ENCODE results near the gene RRBP1.

RRBP1 gene

GRCh38 chr20:17698384-17698783, 16.3 kb upstream of the RRBP1 start:
- no peaks in the 10 kb centered on the region for H3K4me1 ChIP-seq (ENCODE audit: low read length)
- no peak overlapping the region for H3K4me3 ChIP-seq (ENCODE audit: low read length)
- no peak overlapping the region for H2AFZ ChIP-seq (ENCODE audit: low read depth, low read length)
- no peak overlapping the region for H3K9ac ChIP-seq (ENCODE audit: low read length)
- no peaks in the 10 kb centered on the region for H3K36me3 ChIP-seq (replicated peaks; ENCODE audit: low read depth, low read length)
- peaks cover 10% of the 10 kb centered on the region for H3K27me3 ChIP-seq (ENCODE audit: low read depth, low read length)
- H3K27ac ChIP-seq (ENCODE audit: low read length): no peak overlapping the region
- H4K20me1 ChIP-seq (ENCODE audit: insufficient read depth, low read length): no peaks in the 10 kb centered on the region
- H3K9me3 ChIP-seq (ENCODE audit: insufficient read depth, low read length): peaks cover 5% of the 10 kb centered on the region; the same call in 1 of the 2 replicates
- H3K79me2 ChIP-seq (ENCODE audit: low read length): no peaks in the 10 kb centered on the region
- TF ChIP-seq EZH2phosphoT487 (IDR thresholded peaks at IDR 0.05; ENCODE audit: low read depth) (no peak), CTCF (IDR thresholded peaks at IDR 0.05; ENCODE audit: low read depth, low read length) (no peak)
- H3K4me2 ChIP-seq (ENCODE audit: low read length): no peak overlapping the region

- no peak overlapping the region for H3K9ac ChIP-seq (ENCODE audit: low read length)
- no peak for TF ChIP-seq CTCF (IDR thresholded peaks at IDR 0.05; ENCODE audit: low read depth, low read length)
- peaks cover 5% of the 10 kb centered on the region; the same call in 1 of the 2 replicates for H3K9me3 ChIP-seq (ENCODE audit: insufficient read depth, low read length)
- no peaks in the 10 kb centered on the region for H3K79me2 ChIP-seq (ENCODE audit: low read length)
- no peak overlapping the region for H2AFZ ChIP-seq (ENCODE audit: low read depth, low read length)
- no peaks in the 10 kb centered on the region for H4K20me1 ChIP-seq (ENCODE audit: insufficient read depth, low read length)
- H3K4me2 ChIP-seq (ENCODE audit: low read length): no peak overlapping the region
- no peak overlapping the region for H3K4me3 ChIP-seq (ENCODE audit: low read length)
- peaks cover 16% of the 10 kb centered on the region for H3K27me3 ChIP-seq (ENCODE audit: low read depth, low read length)
- H3K36me3 ChIP-seq (replicated peaks; ENCODE audit: low read depth, low read length): no peaks in the 10 kb centered on the region
- no peaks in the 10 kb centered on the region for H3K4me1 ChIP-seq (ENCODE audit: low read length)
- H3K27ac ChIP-seq (ENCODE audit: low read length): no peak overlapping the region
These were observed 15.1 kb upstream of the RRBP1 start for GRCh38 chr20:17697171-17697570.

DNA sequence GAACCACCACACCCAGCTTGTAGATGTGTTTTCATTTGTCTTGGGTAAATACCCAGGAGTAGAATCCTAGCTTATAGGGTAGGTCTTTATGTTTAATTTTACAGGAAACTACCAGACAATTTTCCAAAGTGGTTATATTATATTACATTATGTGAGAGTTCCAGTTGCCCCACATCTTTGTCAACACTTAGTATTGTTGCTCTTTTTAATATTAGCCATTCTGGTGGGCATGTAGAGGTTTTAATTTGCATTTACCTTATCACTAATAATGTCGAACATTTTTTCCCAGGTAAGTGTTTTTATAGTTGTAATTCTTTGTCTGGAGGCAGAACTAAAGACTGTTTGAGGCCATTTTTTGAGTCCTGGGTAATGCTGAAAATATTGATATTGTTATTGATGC, 14.2 kb upstream of the RRBP1 start:
- no peak overlapping the region for H3K4me2 ChIP-seq (ENCODE audit: low read length)
- no peak overlapping the region for H3K9ac ChIP-seq (ENCODE audit: low read length)
- H3K9me3 ChIP-seq (ENCODE audit: insufficient read depth, low read length): peaks cover 5% of the 10 kb centered on the region; the same call in 1 of the 2 replicates
- no peaks in the 10 kb centered on the region for H3K79me2 ChIP-seq (ENCODE audit: low read length)
- H4K20me1 ChIP-seq (ENCODE audit: insufficient read depth, low read length): no peaks in the 10 kb centered on the region
- H3K27me3 ChIP-seq (ENCODE audit: low read depth, low read length): peaks cover 23% of the 10 kb centered on the region
- no peak overlapping the region for H3K4me3 ChIP-seq (ENCODE audit: low read length)
- no peak overlapping the region for H2AFZ ChIP-seq (ENCODE audit: low read depth, low read length)
- H3K27ac ChIP-seq (ENCODE audit: low read length): no peak overlapping the region
- no peaks in the 10 kb centered on the region for H3K4me1 ChIP-seq (ENCODE audit: low read length)
- no peaks in the 10 kb centered on the region for H3K36me3 ChIP-seq (replicated peaks; ENCODE audit: low read depth, low read length)
- no peak for TF ChIP-seq EZH2phosphoT487 (IDR thresholded peaks at IDR 0.05; ENCODE audit: low read depth)
- TF ChIP-seq CTCF (IDR thresholded peaks at IDR 0.05; ENCODE audit: low read depth, low read length): no peak

- TF ChIP-seq CTCF (IDR thresholded peaks at IDR 0.05; ENCODE audit: low read depth, low read length): no peak
- no peak for TF ChIP-seq EZH2phosphoT487 (IDR thresholded peaks at IDR 0.05; ENCODE audit: low read depth)
- Histone ChIP-seq H3K36me3 (replicated peaks; ENCODE audit: low read depth, low read length) (no peaks in the 10 kb centered on the region), H4K20me1 (ENCODE audit: insufficient read depth, low read length) (no peaks in the 10 kb centered on the region), H3K9ac (ENCODE audit: low read length) (no peak overlapping the region), H3K4me1 (ENCODE audit: low read length) (no peaks in the 10 kb centered on the region), H3K9me3 (ENCODE audit: insufficient read depth, low read length) (peaks cover 5% of the 10 kb centered on the region; the same call in 1 of the 2 replicates), H2AFZ (ENCODE audit: low read depth, low read length) (no peak overlapping the region), H3K27me3 (ENCODE audit: low read depth, low read length) (peaks cover 38% of the 10 kb centered on the region), H3K27ac (ENCODE audit: low read length) (no peak overlapping the region), H3K4me3 (ENCODE audit: low read length) (no peak overlapping the region), H3K79me2 (ENCODE audit: low read length) (no peaks in the 10 kb centered on the region), H3K4me2 (ENCODE audit: low read length) (no peak overlapping the region)
These were observed 12.7 kb upstream of the RRBP1 start for GRCh38 chr20:17694767-17695166.

All from OCI-LY3 (cell line).